Superior temporal gyrus (tissue), 1 donor: ENCODE data around the gene SLC51B.
A peak's percentile ranks its signal among the peaks of the same experiment; 100 is the strongest.
"Not testable (repeated sequence)": the region's sequence is repeated elsewhere in the genome, so short reads cannot be mapped to it uniquely, and the experiment has no call there.

Source experiments
- DNase-seq: peaks from one replicate; pipeline ENCODE4 v3.0.0-alpha.2; 2016; ENCODE audit errors: extremely low spot score

Gene SLC51B

DNA sequence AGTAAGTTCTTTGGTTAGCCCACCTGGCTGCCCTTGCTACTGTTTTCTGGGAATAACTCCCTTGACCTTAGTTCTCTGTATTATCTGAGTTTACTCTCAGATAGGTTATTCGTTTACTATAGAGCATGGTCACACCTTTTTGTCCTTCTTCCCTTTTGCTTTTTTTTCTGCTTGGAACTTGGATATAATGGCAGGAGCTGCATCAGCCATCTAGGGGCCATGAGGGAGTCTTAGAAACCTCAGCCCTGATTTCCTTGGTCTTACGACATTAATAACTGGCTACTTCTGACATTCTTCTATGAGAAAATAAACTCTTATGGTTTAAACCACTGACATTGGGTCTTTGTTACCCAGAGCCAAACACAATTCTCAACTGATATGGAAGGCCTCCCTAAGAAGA, 3.4 kb upstream of the SLC51B start:
- DNase-seq, result no peak

DNA sequence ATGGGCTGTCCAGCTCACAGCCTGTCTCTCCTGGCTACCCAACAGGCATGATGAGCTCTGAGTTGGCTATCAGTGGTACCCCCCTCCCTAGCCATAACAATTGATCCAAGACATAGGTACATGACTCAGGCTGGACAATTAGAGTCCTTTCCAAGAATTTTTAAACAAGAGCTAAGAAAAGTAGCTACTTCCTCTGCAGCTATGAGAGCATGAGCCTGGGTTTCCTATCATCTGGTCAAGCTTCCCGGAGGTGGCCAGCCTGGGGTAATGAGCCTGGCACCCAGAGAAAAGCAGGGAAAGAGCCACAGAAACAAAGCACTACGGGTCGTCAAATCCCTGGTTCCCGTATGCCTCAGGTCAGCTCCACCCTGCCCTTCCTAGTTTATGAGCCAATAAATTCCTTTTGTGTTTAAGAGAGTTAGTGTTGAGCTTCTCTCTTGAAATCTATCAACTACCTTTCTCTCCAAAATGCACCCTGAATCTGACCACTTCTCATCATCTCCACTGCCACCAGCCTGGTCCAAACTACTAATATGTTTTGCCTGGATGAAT, 2.3 kb upstream of the SLC51B start:
- DNase-seq, result no peak

DNA sequence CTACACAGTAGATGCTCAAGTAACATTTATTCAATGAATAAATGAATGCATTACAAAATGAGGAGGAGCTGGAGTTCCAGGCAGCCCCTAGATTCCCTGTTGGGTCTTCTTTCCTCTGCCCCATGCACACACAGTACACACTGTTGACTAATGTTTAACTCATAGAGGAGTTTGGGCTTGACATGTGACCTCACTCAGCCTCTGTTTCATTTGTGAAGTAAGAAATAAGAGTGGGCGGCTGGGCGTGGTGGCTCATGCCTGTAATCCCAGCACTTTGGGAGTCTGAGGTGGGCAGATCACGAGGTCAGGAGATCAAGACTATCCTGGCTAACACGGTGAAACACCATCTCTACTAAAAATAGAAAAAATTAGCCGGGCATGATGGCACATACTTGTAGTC, 969 bp upstream of the SLC51B start:
- DNase-seq, result not testable (repeated sequence)

DNA sequence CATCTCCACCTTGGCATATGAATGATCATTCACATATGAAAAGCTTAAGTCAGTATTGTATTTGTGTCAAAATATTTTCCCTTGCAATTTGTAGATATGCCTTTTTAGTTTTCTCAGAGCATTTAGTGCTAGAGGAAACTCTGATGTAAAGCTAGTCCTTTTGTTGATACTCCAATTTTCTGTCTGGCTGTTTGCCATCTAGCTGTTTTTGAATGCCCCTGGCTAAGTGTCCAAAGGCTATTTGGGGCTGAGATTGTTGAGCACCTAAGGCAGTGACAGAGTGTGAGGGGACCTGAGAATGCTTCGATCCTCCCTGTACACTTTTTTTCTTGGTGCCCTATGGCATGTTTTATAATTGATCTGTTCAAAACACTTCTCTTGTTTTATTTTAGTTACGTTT, 3.1 kb downstream of the SLC51B start:
- no peak for DNase-seq

DNA sequence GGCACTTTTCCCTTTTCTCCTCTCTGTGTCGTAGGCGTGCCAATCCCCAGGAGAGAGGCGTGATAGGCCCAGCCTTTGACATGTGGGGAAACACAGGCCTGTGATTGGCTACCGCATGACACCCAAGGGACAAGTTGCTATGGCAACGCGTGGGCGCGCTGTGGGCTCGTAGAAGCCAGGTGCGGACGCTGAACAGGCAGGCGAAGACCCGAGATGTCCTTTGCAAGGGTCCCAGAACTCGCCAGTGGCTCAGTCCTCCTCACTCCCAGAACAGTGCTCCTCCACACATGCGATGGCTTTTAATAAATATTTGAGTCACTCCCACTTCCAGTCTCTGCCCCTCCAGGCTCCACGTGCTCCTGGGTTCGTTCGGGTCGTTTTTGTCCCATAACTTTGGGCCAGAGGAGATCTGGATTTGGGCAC, 4.2 kb downstream of the SLC51B start:
- DNase-seq, result peak; percentile 98

DNA sequence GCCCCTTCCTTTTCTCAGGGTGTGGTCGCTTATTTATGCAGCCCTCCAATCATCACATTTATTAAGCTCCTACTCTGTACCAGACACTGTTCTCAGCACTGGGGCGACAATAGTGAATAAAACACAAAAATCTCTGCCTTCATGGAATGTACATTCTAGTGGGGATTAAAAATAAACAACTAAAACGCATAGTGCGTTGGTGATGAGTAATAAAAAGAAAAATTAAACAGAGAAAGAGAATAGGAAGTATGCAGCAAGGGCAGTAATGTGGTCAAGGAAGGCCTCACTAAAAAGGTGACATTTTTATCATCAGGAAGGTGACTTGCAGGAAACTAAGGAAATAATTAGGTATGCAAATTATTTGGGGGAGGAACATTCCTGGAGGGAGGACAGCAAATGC, 5.1 kb downstream of the SLC51B start:
- DNase-seq, result no peak

DNA sequence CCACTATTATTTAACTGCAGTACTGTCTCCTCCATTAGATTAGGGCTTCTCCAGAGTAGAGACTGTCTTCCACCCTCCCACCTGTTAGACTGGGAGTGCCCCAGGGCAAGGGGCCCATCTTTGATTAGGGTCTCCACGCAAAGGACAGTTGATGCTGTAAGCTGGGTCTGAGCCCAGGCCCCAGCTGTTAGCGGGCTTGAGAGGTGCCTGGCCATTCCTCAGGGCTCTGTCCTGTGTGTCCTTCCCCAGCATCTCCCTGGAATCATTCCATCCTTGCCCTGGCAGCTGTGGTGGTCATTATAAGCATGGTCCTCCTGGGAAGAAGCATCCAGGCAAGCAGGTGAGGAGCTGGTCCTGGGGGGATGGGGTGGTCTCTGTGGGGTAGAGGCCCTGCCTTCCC, 6.1 kb downstream of the SLC51B start:
- no peak for DNase-seq

DNA sequence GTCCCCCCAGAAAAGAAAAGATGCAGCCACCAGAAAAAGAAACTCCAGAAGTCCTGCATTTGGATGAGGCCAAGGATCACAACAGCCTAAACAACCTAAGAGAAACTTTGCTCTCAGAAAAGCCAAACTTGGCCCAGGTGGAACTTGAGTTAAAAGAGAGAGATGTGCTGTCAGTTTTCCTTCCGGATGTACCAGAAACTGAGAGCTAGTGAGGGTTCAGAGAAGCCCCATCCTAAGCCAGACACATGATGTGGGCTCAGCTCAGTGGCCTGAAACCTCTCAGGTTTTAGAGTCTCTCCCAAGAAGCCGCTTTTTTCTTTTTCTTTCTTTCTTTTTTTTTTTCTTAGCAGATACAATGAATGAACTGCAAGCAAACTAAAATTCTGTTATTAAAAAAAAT, 7.8 kb downstream of the SLC51B start:
- no peak for DNase-seq

DNA sequence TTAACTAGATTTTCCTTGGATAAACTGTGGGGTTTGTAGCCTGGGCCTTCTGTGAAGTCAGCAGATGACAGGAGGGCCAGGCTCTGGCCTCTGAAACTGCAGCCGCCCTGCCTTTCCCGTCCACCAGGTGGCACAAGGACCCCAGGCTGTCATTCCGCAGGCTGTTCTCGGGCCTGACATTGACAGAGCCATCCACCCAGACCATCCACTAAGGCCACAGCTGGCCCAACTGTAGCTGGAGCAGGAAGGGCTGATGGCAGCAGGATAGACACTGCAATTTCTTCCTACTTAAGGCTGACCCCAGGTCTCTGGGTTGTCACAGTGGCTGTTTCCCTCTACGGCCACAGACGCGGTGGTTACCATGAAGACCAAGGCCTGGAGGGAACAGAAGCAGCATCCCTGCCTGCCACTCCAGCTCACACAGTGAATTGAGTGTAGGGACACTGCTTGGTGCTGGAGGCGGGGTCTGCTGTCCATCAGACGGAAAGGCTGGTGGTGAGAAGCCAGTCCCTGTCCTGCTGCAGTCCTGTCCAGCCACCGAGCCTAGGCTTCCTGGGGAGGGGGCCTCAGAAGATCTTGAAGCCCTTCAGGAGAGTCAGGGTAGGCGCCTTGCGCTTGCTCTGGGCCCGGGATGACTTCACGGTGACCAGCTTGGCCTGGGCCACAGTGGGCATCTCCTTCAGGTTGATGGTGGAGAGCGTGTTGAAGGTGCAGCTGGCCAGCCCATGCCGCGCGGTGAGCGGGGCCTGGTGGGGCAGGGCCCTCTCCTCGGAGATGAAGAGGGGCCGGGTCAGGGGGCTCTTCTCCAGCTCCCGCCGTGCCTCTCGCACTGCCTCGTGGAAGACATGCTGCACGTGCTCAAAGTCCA, 9.4 kb downstream of the SLC51B start:
- DNase-seq, result peak; percentile 86

DNA sequence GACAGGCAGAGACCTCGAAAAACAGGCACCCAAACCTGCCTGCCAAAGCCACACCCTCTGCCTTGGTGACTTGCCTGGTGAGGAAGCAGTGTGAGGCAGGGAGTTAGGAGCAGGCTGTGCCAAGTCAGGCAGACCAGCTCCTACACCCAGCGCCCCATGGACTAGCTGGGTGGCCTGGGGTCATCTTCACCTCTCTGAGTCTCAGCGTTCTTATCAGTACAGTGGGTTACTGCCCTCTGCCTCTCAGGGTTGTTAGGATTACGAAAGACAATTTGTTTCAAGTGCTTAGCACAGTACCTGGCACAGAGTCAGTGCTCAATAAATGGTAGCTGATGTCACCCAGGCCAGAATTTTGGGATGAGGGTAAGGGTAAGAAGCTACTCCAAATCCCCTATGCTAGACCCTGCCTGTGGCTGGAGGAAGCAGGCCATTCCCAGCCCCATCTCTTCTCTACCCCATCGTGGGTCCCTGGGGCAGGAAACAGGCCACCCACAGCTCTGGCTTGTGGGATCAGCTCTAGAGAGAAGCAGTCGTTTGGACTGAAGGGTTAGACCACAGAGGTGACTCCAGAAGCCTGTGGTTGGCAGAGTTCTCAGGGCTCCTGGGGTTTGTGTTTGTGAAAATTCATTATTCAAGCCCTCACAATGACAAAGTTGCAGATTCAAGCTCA, 10.1 kb downstream of the SLC51B start:
- no peak for DNase-seq

DNA sequence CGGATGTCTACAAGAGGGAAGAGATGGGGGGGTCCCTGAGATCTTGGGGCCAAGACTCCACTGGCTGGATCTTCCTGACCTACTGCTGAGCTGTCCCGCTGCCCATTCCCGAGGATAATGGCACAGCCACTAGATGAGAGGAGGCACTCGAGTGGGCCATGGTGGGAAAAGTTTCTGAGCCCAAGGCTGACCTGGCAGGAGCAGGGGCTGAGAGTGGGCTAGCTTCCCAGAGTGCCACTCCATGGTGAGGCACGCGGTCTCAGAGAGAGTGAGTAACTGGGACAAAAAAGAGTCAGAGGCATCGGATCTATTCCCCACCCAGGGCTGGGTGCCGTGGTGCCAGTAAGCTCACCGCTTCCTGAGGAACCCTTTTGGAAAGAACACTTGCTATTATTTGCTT, 10.9 kb downstream of the SLC51B start:
- no peak for DNase-seq

DNA sequence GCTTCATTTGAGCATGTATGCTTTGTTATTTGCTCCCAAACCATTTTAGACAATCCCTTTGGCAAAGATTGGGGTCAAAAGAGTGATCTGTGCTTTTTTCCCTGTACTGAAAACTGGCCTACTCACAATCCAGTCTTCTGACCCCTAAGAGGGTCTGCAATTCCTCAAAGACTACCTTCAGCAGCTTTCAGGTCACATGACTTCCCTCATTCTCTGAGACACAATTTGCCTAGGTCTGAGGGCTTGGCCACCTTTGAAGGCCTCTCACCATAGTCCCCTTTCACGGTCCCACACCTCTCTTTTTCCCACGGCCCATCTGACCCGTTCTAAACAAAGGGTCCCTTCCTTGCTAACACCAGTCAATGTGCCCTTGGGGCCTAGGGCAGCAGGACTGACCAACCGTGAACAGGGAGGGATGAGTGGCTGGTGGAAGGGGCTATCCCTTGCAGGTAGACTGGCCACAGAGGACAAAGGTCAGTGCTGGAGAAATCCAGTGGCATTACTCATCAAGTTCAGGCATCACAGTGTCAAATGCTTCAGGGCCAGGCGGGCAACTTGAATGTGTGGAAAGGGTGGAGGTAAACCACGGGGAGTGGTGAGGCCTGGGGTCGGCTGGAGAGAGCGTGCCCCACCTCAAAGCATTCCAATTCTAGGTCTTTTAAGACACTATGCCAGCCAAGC, 11.8 kb downstream of the SLC51B start:
- DNase-seq, result no peak

DNA sequence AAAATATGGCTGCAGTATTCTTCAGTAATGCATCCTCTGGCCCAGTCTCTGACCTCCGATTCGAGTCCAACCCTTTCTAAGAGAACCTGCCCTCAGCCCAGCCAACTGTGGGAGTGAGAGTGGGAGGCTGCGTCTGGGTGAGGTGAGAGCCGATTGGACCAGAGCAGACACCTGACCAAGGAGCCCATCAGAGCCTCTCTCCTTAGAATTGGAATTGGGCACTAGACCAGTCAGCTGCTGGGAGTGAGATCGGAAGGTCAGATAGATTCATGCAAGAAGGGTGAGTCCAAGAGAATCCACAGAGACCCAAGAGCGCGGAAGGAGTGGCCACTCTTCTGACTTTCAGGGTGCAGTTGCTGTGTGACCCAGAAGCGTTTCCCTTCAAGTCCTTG, 12.4 kb downstream of the SLC51B start:
- no peak for DNase-seq

DNA sequence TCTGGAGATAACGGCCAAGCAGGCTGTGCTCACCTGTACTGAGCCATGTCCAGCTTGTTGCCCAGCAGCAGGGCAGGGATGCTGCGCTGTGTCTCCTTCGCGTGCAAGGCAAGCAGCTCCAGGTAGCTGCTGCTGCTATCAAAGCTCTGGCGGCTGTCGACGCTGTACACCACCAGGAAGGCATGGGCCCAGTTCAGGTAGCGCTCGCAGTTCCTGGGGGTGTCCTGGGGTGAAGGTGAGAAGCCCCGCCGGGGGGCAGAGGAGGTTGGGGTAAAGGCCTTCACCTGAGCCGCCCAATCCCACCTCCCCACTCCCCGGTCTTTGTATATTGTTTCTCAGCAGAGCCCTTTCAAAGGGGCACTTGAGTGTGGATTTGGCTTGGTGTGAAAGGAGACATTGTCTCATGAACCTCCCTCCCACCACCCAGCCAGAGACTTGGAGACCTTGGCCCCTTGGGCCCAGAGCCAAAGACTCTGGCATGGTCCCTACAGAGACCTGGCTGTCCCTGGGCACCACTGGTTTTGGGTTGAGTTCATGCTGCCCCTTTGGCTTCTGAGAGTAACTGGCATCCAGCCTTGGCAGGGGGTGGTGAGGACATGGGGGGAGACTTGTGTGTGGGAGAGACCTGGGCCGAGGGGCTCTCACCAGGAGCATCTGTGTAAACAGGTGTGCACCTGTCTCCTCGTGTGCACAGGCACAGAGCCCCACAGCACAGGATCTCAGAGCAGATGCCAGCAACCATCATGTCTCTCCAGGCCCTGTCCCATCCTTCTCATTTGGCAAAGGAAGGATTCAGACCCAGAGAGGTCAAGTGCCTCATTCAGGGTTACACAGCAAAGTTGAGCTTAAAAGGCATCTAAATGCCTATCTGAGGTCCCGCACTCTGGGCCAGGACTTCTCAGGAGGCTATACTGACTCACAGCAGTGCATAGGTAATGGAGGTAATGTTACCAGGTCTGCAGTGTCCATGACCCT, 13.5 kb downstream of the SLC51B start:
- no peak for DNase-seq

DNA sequence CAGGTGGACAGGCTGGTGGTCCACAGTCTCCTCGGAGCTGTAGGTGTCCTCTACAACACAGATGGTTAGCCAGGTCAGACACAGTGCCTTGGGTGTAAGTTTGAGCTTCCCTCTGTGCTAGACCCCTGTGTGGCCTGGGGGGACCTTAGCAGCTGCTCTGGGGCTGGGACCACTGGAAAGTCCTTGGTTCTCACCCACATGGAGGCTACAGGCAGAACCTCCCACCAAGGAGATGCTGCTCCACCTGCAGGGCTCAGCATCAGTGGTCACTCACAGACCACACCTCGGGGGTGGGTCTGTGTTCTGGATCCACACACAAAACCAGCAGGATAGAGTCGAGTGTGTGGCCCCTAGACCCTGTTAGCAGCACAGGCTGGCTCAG, 14.2 kb downstream of the SLC51B start:
- no peak for DNase-seq

DNA sequence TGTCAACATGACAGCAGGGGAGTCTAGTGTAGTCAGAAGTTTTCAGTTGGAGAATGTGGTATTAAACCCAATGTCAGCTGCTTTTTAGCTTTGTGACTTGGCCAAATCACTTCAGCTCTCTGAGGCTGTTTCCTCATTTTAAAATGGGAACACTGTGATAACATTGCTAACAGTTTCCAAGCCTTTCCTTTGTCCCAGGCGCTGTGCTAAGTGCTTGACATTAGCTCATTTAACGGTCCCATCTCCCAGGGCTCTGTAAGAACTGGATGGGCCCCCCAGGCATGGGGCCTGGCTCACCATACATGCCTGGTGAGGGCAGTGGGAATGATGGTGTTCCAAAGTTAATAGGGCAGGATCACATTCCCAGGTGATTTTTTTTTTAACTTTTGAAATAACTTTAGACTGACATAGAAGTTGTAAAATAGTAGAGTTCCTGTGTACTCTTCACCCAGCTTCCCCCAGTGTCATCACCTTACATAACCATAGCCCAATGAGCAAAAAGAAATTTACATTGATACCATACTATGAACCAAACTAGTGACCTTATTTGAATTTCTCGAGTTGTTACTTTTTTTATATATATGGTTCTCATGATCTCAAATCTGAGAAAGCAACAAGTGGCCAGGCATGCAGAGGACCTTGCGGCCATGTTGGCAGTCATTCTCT, 14.9 kb downstream of the SLC51B start:
- DNase-seq, result no peak

DNA sequence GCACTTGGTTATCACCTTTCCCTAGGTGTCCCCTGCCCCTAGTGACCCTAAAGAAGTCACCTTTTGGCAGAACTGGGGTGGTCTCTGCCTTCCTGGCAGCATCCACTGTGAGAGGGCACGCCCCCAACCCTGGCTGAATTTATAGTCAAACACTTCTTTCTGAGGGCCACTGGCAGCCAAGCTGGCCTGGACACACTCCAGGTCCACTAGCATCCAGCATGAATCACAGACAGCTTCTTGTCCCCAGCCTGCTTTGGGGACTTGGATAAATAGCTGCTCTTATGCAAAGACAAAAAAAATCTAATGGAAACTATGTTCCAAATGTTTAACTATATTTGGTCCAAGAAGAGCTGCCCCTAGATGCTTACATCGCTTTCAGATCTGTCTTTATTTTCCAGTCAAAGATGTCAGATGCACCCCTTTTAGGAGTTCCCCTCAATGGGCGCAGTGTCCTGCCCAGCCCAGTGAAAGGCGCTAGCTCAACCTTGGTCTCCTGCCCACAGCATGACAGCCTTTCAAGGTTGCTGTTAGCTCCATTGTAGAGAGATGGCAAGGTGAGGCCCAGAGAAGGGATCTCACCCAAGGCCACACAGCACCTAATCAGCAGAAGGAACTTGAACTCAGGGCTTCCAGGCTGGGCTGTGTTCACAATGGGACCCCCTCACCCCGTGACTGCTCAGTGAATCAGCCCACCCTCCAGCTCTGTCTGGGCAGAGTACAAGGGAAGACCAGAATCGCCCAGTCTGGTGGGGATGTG, 15.6 kb downstream of the SLC51B start:
- peak; percentile 82 for DNase-seq

DNA sequence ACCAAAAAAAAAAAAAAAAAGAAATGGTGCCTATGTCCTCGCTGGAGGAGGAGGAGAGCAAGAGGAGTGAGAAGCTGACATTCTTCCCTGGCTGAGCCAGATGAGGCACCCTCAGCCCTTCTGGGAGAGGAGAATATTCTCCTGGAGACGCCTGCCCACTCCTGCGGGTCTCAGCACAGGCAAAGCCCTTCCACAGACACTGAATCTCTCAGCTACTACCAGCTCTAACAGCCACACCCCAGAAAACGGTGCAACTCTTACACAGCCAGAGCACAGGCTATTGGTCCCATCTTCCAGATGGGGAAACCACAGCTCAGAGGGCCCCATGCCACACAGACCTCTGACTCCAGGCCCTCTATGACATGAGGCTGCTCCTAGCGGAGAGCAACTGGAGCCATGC, 16.9 kb downstream of the SLC51B start:
- no peak for DNase-seq

DNA sequence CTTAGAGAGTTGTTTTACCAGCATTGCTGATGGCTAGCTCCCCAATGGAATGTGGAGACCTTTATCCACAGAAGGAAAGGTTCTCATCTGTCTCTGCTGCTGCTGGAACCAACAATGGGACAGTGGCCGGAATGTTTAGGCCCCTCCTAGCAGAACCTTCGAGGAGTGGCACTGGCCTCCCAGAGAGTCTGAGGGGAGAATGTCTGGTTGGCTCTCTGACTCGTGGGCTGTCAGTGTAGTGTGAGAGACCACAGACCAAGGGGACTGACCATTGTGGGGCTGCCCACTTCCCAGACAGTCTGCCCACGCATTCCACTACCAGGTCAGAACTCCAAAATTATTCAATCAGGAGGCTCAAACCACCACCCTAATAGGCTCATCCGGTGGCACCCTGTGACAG, 17.5 kb downstream of the SLC51B start:
- no peak for DNase-seq

DNA sequence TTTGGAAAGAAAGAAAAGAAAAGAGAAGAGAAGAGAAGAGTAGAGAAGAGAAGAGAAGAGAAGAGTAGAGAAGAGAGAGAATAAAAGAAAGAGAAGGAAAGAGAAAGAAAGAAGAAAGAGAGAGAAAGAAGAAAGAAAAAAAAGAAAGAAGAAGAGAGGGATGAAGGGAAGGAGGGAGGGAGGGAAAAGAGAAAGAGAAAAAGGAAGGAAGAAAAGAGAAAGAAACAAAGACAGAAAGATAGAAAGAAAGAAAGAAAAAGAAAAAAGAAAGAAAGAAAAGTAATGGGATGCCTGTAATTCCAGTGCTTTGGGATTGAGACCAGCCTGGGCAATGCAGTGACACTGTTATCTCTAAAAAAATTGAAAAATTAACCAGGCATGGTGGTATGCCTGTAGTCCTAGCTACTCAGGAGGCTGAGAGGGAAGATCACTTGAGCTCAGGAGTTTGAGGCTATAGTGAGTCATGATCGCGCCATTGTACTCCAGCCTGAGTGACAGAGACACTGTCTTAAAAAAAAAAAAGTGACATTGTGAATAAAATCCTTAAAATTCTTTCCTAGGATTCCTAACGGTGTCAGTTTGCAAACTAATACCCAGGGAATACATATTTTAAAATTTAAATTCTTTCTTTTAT, 20.9 kb downstream of the SLC51B start:
- no peak for DNase-seq
